Karpas-422 (cell line): ENCODE results near the gene NRXN3. TPM values are rescaled to one million over a fixed set of nuclear protein-coding genes. Genes with fewer than 3 reads are reported as not detected.

Experiments used
- DNase-seq: peaks from one replicate; pipeline ENCODE4 v3.0.0-alpha.2; 2015
- H2AFZ ChIP-seq: fragments of 200-600 bp; sonication (generic); 2 replicates; pipeline ENCODE4 v1.6.1; 2014; ENCODE audit warnings: antibody characterized with exemption, low read length, mixed read lengths
- H3K27ac ChIP-seq: fragments of 200-600 bp; sonication (generic); 2 replicates; pipeline ENCODE4 v1.5.1; 2014; ENCODE audit warnings: mild to moderate bottlenecking, low read length, moderate library complexity
- H3K27me3 ChIP-seq: fragments of 200-600 bp; sonication (generic); 2 replicates; pipeline ENCODE4 v1.6.1; 2014; ENCODE audit warnings: low read length, mixed read lengths
- H3K36me3 ChIP-seq: fragments of 200-600 bp; sonication (generic); 2 replicates; pipeline ENCODE4 v1.6.1; 2014; ENCODE audit warnings: low read length, mixed read lengths; ENCODE audit not compliant: insufficient read depth
- H3K4me1 ChIP-seq: fragments of 200-600 bp; sonication (generic); 2 replicates; pipeline ENCODE4 v1.6.1; 2014; ENCODE audit warnings: mild to moderate bottlenecking, low read length, mixed read lengths
- H3K4me2 ChIP-seq: fragments of 200-600 bp; sonication (generic); 2 replicates; pipeline ENCODE4 v1.6.1; 2014; ENCODE audit warnings: low read length, low read depth, mild to moderate bottlenecking; ENCODE audit not compliant: poor library complexity, severe bottlenecking
- H3K4me3 ChIP-seq: fragments of 200-600 bp; sonication (generic); 2 replicates; pipeline ENCODE4 v1.5.1; 2014; ENCODE audit warnings: mild to moderate bottlenecking, antibody characterized with exemption, low read length, mixed read lengths
- H3K79me2 ChIP-seq: fragments of 200-600 bp; sonication (generic); 2 replicates; pipeline ENCODE4 v1.6.1; 2014; ENCODE audit warnings: mild to moderate bottlenecking, low read length, mixed read lengths
- H3K9ac ChIP-seq: fragments of 200-600 bp; sonication (generic); 2 replicates; pipeline ENCODE4 v1.6.0; 2014; ENCODE audit warnings: low read length
- H3K9me2 ChIP-seq: fragments of 200-600 bp; sonication (generic), shearing (Covaris generic); replicated peaks from 2 replicates; pipeline ENCODE4 v1.6.0; 2014; ENCODE audit warnings: mild to moderate bottlenecking, low read length, moderate library complexity; ENCODE audit not compliant: insufficient read depth
- H3K9me3 ChIP-seq: fragments of 300-700, 200-600 bp; sonication (generic); 2 replicates; pipeline ENCODE4 v1.6.1; 2014; ENCODE audit warnings: low read length, mixed read lengths
- H4K20me1 ChIP-seq: fragments of 200-600 bp; sonication (generic); 2 replicates; pipeline ENCODE4 v1.6.1; 2014; ENCODE audit warnings: mild to moderate bottlenecking, antibody characterized with exemption, low read length, low read depth; ENCODE audit not compliant: insufficient read depth
- total RNA-seq: library from RNA; depleted of rRNA; stranded (reverse); fragments of >200 nt; shearing (Covaris generic); gene quantifications from 2 replicates; pipeline ENCODE4 v1.2.3, GENCODE V29; 2014; ENCODE audit warnings: low replicate concordance

NRXN3 gene
- total RNA-seq, 1 experiment from 2014 or later, result not detected

- Histone ChIP-seq H3K9ac (no peak overlapping the region), H3K27me3 (no peaks in the 10 kb centered on the region), H3K79me2 (no peaks in the 10 kb centered on the region), H4K20me1 (no peaks in the 10 kb centered on the region), H3K4me2 (no peak overlapping the region), H3K4me1 (peaks cover 25% of the 10 kb centered on the region), H3K4me3 (no peak overlapping the region), H3K27ac (no peak overlapping the region), H2AFZ (no peak overlapping the region), H3K9me3 (no peaks in the 10 kb centered on the region), H3K36me3 (no peaks in the 10 kb centered on the region), H3K9me2 (no peaks in the 10 kb centered on the region)
- DNase-seq, result no peak
Measured at GRCh38 chr14:79580906-79581305, 1410.7 kb downstream of the NRXN3 start.

- no peak for DNase-seq
- Histone ChIP-seq H3K27me3 (no peaks in the 10 kb centered on the region), H2AFZ (no peak overlapping the region), H3K9me3 (no peaks in the 10 kb centered on the region), H3K36me3 (no peaks in the 10 kb centered on the region), H4K20me1 (no peaks in the 10 kb centered on the region), H3K4me2 (no peak overlapping the region), H3K9ac (no peak overlapping the region), H3K4me3 (no peak overlapping the region), H3K9me2 (no peaks in the 10 kb centered on the region), H3K79me2 (no peaks in the 10 kb centered on the region), H3K4me1 (peaks cover 25% of the 10 kb centered on the region), H3K27ac (no peak overlapping the region)
Measured at GRCh38 chr14:79581912-79582576, 1411.9 kb downstream of the NRXN3 start.

- Histone ChIP-seq H3K4me2 (no peak overlapping the region), H3K9me3 (no peaks in the 10 kb centered on the region), H3K9me2 (no peaks in the 10 kb centered on the region; the same call in 1 of the 2 replicates), H3K27ac (no peak overlapping the region), H3K9ac (no peak overlapping the region), H3K36me3 (no peaks in the 10 kb centered on the region), H4K20me1 (no peaks in the 10 kb centered on the region), H2AFZ (no peak overlapping the region), H3K4me1 (peaks cover 25% of the 10 kb centered on the region), H3K4me3 (no peak overlapping the region), H3K27me3 (no peaks in the 10 kb centered on the region), H3K79me2 (no peaks in the 10 kb centered on the region)
- no peak for DNase-seq
Measured at GRCh38 chr14:79583738-79584408, 1413.7 kb downstream of the NRXN3 start.

- no peak overlapping the region for H3K4me3 ChIP-seq
- no peaks in the 10 kb centered on the region; the same call in 1 of the 2 replicates for H3K9me2 ChIP-seq
- H3K9me3 ChIP-seq, result no peaks in the 10 kb centered on the region
- no peaks in the 10 kb centered on the region for H3K27me3 ChIP-seq
- peaks cover 25% of the 10 kb centered on the region for H3K4me1 ChIP-seq
- no peak overlapping the region for H3K9ac ChIP-seq
- no peak overlapping the region for H3K27ac ChIP-seq
- H2AFZ ChIP-seq, result no peak overlapping the region
- H4K20me1 ChIP-seq, result no peaks in the 10 kb centered on the region
- H3K79me2 ChIP-seq, result no peaks in the 10 kb centered on the region
- no peak overlapping the region for H3K4me2 ChIP-seq
- DNase-seq, result no peak
- H3K36me3 ChIP-seq, result no peaks in the 10 kb centered on the region
Measured at GRCh38 chr14:79584679-79585078, 1414.5 kb downstream of the NRXN3 start.

- no peaks in the 10 kb centered on the region for H3K36me3 ChIP-seq
- H3K9ac ChIP-seq, result no peak overlapping the region
- no peaks in the 10 kb centered on the region for H3K27me3 ChIP-seq
- H3K27ac ChIP-seq, result no peak overlapping the region
- no peaks in the 10 kb centered on the region; the same call in 1 of the 2 replicates for H3K9me2 ChIP-seq
- H2AFZ ChIP-seq, result no peak overlapping the region
- no peaks in the 10 kb centered on the region for H3K79me2 ChIP-seq
- peaks cover 25% of the 10 kb centered on the region for H3K4me1 ChIP-seq
- H4K20me1 ChIP-seq, result no peaks in the 10 kb centered on the region
- no peaks in the 10 kb centered on the region for H3K9me3 ChIP-seq
- DNase-seq, result no peak
- no peak overlapping the region for H3K4me3 ChIP-seq
- H3K4me2 ChIP-seq, result no peak overlapping the region
Measured at GRCh38 chr14:79585845-79586244, 1415.7 kb downstream of the NRXN3 start.

- no peak overlapping the region for H3K4me2 ChIP-seq
- H4K20me1 ChIP-seq, result no peaks in the 10 kb centered on the region
- no peak overlapping the region for H2AFZ ChIP-seq
- no peaks in the 10 kb centered on the region for H3K9me3 ChIP-seq
- DNase-seq, result no peak
- H3K36me3 ChIP-seq, result no peaks in the 10 kb centered on the region
- H3K27me3 ChIP-seq, result no peaks in the 10 kb centered on the region
- no peaks in the 10 kb centered on the region; the same call in 1 of the 2 replicates for H3K9me2 ChIP-seq
- H3K9ac ChIP-seq, result no peak overlapping the region
- H3K4me3 ChIP-seq, result no peak overlapping the region
- no peaks in the 10 kb centered on the region for H3K79me2 ChIP-seq
- no peak overlapping the region for H3K27ac ChIP-seq
- peaks cover 25% of the 10 kb centered on the region for H3K4me1 ChIP-seq
Measured at GRCh38 chr14:79586416-79586815, 1416.2 kb downstream of the NRXN3 start.

GRCh38 chr14:79586989-79587598 lies 1416.9 kb downstream of the NRXN3 start:
- no peaks in the 10 kb centered on the region for H3K27me3 ChIP-seq
- H3K4me1 ChIP-seq, result peaks cover 22% of the 10 kb centered on the region
- H3K9me3 ChIP-seq, result no peaks in the 10 kb centered on the region
- DNase-seq, result no peak
- H3K79me2 ChIP-seq, result no peaks in the 10 kb centered on the region
- no peaks in the 10 kb centered on the region; the same call in 1 of the 2 replicates for H3K9me2 ChIP-seq
- no peak overlapping the region for H2AFZ ChIP-seq
- H3K9ac ChIP-seq, result no peak overlapping the region
- no peak overlapping the region for H3K4me3 ChIP-seq
- no peaks in the 10 kb centered on the region for H4K20me1 ChIP-seq
- no peak overlapping the region for H3K4me2 ChIP-seq
- no peaks in the 10 kb centered on the region for H3K36me3 ChIP-seq
- no peak overlapping the region for H3K27ac ChIP-seq

- Histone ChIP-seq H3K27ac (no peak overlapping the region), H2AFZ (no peak overlapping the region), H3K4me2 (no peak overlapping the region), H3K36me3 (no peaks in the 10 kb centered on the region), H3K9me2 (no peaks in the 10 kb centered on the region; the same call in 1 of the 2 replicates), H3K9me3 (no peaks in the 10 kb centered on the region), H3K4me1 (peaks cover 16% of the 10 kb centered on the region), H4K20me1 (no peaks in the 10 kb centered on the region), H3K27me3 (no peaks in the 10 kb centered on the region), H3K9ac (no peak overlapping the region), H3K79me2 (no peaks in the 10 kb centered on the region), H3K4me3 (no peak overlapping the region)
- DNase-seq, result no peak
Measured at GRCh38 chr14:79587875-79588274, 1417.7 kb downstream of the NRXN3 start.
